Measurements from ENCODE around the gene TMEM98. TPM values are rescaled to one million over a fixed set of nuclear protein-coding genes. Genes with fewer than 3 reads are reported as not detected.

Gene TMEM98
- total and polyA plus RNA-seq, 2 donors from 2014 or later, result 44.0 to 57.1 TPM

DNA sequence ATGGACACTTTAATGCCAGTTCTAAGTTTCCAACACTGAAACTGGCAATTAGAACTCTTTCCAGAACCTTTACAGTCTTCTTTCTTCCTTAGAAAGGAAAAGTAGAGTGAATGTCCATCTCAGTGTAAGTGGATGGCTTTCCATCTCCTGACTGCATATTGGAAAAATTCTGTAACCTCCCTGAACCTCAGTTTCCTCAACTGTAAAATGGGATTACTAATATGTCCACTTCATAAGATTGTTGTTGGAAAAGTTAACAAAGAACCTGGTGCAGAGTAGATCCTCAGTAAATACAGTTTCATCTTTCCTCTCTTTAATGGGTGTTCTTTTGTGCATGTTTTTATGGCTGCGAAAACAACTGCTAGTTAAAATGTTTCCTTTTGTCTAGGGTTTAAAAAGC, 2.6 kb downstream of the TMEM98 start:
- no peak overlapping the region for H3K9ac ChIP-seq (ENCODE audit: low read length in 3 of 3)
- DNase-seq (no peak), FAIRE-seq (no peak)
- H3K4me1 ChIP-seq (ENCODE audit: control insufficient read depth in 2 of 3, insufficient read depth in 2 of 3, low read depth in 1 of 3, low read length in 3 of 3), result peaks cover 0 to 4% (median 3%) of the 10 kb centered on the region in 3 donors
- H3K9me3 ChIP-seq (ENCODE audit: control insufficient read depth in 2 of 3, insufficient read depth in 1 of 3, low read length in 3 of 3), result no peaks in the 10 kb centered on the region
- intact Hi-C loops (cut with DNase I), result no loop called here
- peaks cover 0 to 5% (median 4%) of the 10 kb centered on the region in 3 donors for H3K36me3 ChIP-seq (ENCODE audit: control insufficient read depth in 2 of 3, insufficient read depth in 3 of 3, low read length in 3 of 3)
- no peaks in the 10 kb centered on the region for H3K27me3 ChIP-seq (ENCODE audit: control insufficient read depth, insufficient read depth, low read length)
- no peak overlapping the region for H3K4me3 ChIP-seq (ENCODE audit: low read length in 3 of 3)
- no peak overlapping the region for H3K27ac ChIP-seq (ENCODE audit: low read depth in 2 of 2, low read length in 2 of 2)
- TF ChIP-seq CTCF (IDR thresholded peaks at IDR 0.05; ENCODE audit: borderline replicate concordance, extremely low read depth, insufficient read depth), result no peak

DNA sequence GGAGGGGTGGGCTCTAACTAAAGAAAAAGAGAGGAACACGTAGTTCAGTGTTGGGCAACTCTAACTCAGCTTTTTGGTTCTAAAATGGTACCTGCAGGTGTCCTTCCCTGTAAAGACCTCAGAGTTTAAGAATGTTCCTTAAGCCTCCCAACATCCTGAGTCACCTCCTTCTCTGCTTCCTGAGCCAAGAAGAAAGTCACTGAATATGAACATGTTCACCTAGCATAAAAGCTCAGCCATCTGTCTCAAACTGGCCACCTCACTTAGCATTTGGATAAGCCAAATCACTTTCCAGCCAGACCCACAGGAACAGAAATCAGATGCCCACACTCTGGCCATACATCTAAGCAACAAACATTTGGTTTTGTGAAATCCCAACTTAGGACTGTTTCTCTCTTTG, 3.7 kb downstream of the TMEM98 start:
- H3K27me3 ChIP-seq (ENCODE audit: control insufficient read depth, insufficient read depth, low read length), result no peaks in the 10 kb centered on the region
- H3K27ac ChIP-seq (ENCODE audit: low read depth in 2 of 2, low read length in 2 of 2), result no peak overlapping the region
- intact Hi-C loops (cut with DNase I), result no loop called here
- no peak overlapping the region for H3K9ac ChIP-seq (ENCODE audit: low read length in 3 of 3)
- TF ChIP-seq CTCF (IDR thresholded peaks at IDR 0.05; ENCODE audit: borderline replicate concordance, extremely low read depth, insufficient read depth), result no peak
- no peaks in the 10 kb centered on the region for H3K9me3 ChIP-seq (ENCODE audit: control insufficient read depth in 2 of 3, insufficient read depth in 1 of 3, low read length in 3 of 3)
- DNase-seq (peak in 1 of 5 donors; percentile 4), FAIRE-seq (no peak)
- H3K36me3 ChIP-seq (ENCODE audit: control insufficient read depth in 2 of 3, insufficient read depth in 3 of 3, low read length in 3 of 3), result peaks cover 0 to 5% (median 4%) of the 10 kb centered on the region in 3 donors
- H3K4me1 ChIP-seq (ENCODE audit: control insufficient read depth in 2 of 3, insufficient read depth in 2 of 3, low read depth in 1 of 3, low read length in 3 of 3), result peaks cover 0 to 5% (median 4%) of the 10 kb centered on the region in 3 donors
- no peak overlapping the region for H3K4me3 ChIP-seq (ENCODE audit: low read length in 3 of 3)

DNA sequence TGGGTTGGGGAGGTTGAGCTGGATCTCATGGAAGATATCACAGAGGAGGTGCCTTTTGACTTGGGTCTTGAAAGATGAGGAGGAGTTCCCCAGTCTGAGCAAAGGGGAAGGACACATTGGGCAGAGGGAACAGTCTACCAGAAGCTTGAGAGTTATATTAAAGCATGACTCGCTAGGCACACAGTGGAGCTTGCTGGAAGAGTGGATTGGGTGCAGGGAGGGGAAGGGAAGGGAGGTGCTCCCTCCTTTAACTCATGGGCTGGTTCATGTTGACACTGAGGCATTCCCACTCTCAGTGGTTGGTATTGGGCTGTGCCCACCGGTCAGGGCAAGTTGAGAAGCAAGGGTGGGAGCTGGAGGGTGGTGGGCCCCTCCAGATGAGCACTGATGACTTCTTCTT, 5.9 kb downstream of the TMEM98 start:
- no peak for TF ChIP-seq CTCF (IDR thresholded peaks at IDR 0.05; ENCODE audit: borderline replicate concordance, extremely low read depth, insufficient read depth)
- Histone ChIP-seq H3K4me1 (ENCODE audit: control insufficient read depth in 2 of 3, insufficient read depth in 2 of 3, low read depth in 1 of 3, low read length in 3 of 3) (peaks cover 0 to 4% (median 4%) of the 10 kb centered on the region in 3 donors), H3K9me3 (ENCODE audit: control insufficient read depth in 2 of 3, insufficient read depth in 1 of 3, low read length in 3 of 3) (no peaks in the 10 kb centered on the region), H3K4me3 (ENCODE audit: low read length in 3 of 3) (no peak overlapping the region), H3K27ac (ENCODE audit: low read depth in 2 of 2, low read length in 2 of 2) (no peak overlapping the region), H3K27me3 (ENCODE audit: control insufficient read depth, insufficient read depth, low read length) (no peaks in the 10 kb centered on the region), H3K9ac (ENCODE audit: low read length in 3 of 3) (no peak overlapping the region), H3K36me3 (ENCODE audit: control insufficient read depth in 2 of 3, insufficient read depth in 3 of 3, low read length in 3 of 3) (peaks cover 0 to 5% (median 4%) of the 10 kb centered on the region in 3 donors)
- DNase-seq, result peak in 1 of 5 donors; percentile 20
- intact Hi-C loops (cut with DNase I), result no loop called here
- no peak for FAIRE-seq

DNA sequence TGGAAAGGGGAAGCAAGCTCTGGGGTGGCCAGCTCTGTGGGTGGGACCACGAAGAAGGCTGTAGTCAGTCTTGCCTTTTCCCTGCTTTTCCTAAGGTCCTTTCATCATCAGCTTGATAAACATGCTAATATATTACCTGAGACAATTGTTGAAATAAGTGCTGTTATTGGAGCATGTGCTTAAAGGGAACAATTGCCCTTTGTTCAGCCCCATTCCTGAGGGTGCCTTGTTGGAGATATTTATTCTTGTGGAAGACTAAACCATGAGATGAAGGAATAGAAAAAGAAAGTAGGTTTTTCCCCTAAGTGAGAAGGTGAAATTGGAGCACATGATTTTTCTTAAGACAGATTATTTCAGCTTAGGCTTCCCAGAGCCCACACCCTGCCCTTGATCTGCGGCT, 7.8 kb downstream of the TMEM98 start:
- Histone ChIP-seq H3K9ac (ENCODE audit: low read length in 3 of 3) (no peak overlapping the region), H3K36me3 (ENCODE audit: control insufficient read depth in 2 of 3, insufficient read depth in 3 of 3, low read length in 3 of 3) (peaks cover 4 to 5% (median 4%) of the 10 kb centered on the region in 3 donors), H3K27ac (ENCODE audit: low read depth in 2 of 2, low read length in 2 of 2) (no peak overlapping the region), H3K9me3 (ENCODE audit: control insufficient read depth in 2 of 3, insufficient read depth in 1 of 3, low read length in 3 of 3) (no peaks in the 10 kb centered on the region), H3K4me1 (ENCODE audit: control insufficient read depth in 2 of 3, insufficient read depth in 2 of 3, low read depth in 1 of 3, low read length in 3 of 3) (peaks cover 0 to 4% (median 2%) of the 10 kb centered on the region in 3 donors), H3K4me3 (ENCODE audit: low read length in 3 of 3) (no peak overlapping the region), H3K27me3 (ENCODE audit: control insufficient read depth, insufficient read depth, low read length) (no peaks in the 10 kb centered on the region)
- FAIRE-seq (no peak), DNase-seq (no peak)
- intact Hi-C loops (cut with DNase I), result no loop called here
- TF ChIP-seq CTCF (IDR thresholded peaks at IDR 0.05; ENCODE audit: borderline replicate concordance, extremely low read depth, insufficient read depth), result no peak
